ENCODE measurements around the gene PMVK. TPM values are rescaled to one million over a fixed set of nuclear protein-coding genes. Genes with fewer than 3 reads are reported as not detected.

The PMVK gene
- total and polyA plus RNA-seq, 2 of the 8 experiments (the other 6 are each of a cell fraction or from before 2014, with no cell fraction given), result 23.8 to 26.5 TPM

- Histone ChIP-seq H3K9me3 (ENCODE audit: insufficient read depth in 2 of 2, low read depth in 1 of 2, low read length in 1 of 2) (no peaks in the 10 kb centered on the region), H3K56ac (replicated peaks; ENCODE audit: insufficient read length, low read depth, low read length) (peak within 1 kb of the TSS; percentile 91), H2BK15ac (ENCODE audit: low read length) (peak within 1 kb of the TSS; percentile 99; the same call in 1 of the 2 replicates), H3K79me2 (ENCODE audit: control insufficient read depth in 1 of 2, insufficient read depth in 2 of 2, low read length in 2 of 2) (peaks cover 0 to 13% of the 10 kb centered on the region in 2 experiments; a peak in 3 of 4 replicates), H3K23me2 (ENCODE audit: low read depth, low read length) (peaks cover under 1% of the 10 kb centered on the region), H3K18ac (ENCODE audit: extremely low read depth, low read length) (peak within 1 kb of the TSS; percentile 97), H3K27ac (ENCODE audit: low read depth, low read length) (peak within 1 kb of the TSS; percentile 99), H4K5ac (ENCODE audit: insufficient read length, low read depth, low read length) (peak within 1 kb of the TSS; percentile 97), H3K27me3 (replicated peaks in 1 of 4; ENCODE audit: control insufficient read depth in 3 of 4, extremely low read depth in 1 of 4, insufficient read depth in 3 of 4, low read length in 3 of 4) (no peaks in the 10 kb centered on the region; a peak in 1 of 7 replicates), H3K36me3 (ENCODE audit: control insufficient read depth in 2 of 4, insufficient read depth in 4 of 4, low read length in 3 of 4) (peaks cover 16 to 37% (median 32%) of the 10 kb centered on the region in 4 experiments), H2BK12ac (ENCODE audit: low read depth, low read length) (peak within 1 kb of the TSS; percentile 98), H3K23ac (ENCODE audit: insufficient read length) (no peak within 1 kb of the TSS), H3K4ac (replicated peaks; ENCODE audit: insufficient read length, low read depth, low read length) (no peak within 1 kb of the TSS), H2BK5ac (ENCODE audit: low read depth, low read length) (peak within 1 kb of the TSS; percentile 98), H2AK5ac (ENCODE audit: low read depth, low read length) (no peak within 1 kb of the TSS), H4K20me1 (replicated peaks in 1 of 2; ENCODE audit: control insufficient read depth in 1 of 2, insufficient read depth in 2 of 2, low read length in 2 of 2) (peaks cover 1 to 8% of the 10 kb centered on the region in 2 experiments), H2BK20ac (ENCODE audit: low read length) (no peak within 1 kb of the TSS), H3K4me1 (replicated peaks in 1 of 4; ENCODE audit: control insufficient read depth in 3 of 4, insufficient read depth in 4 of 4, low read length in 3 of 4) (peaks cover 4 to 11% (median 6%) of the 10 kb centered on the region in 4 experiments), H2AFZ (ENCODE audit: low read length) (no peak within 1 kb of the TSS), H2BK120ac (replicated peaks; ENCODE audit: low read depth, low read length) (no peak within 1 kb of the TSS), H3K9ac (replicated peaks in 1 of 4; ENCODE audit: extremely low read depth in 1 of 4, low read depth in 3 of 4, low read length in 3 of 4) (peak within 1 kb of the TSS; percentile 52 to 96 (median 94)), H3K4me3 (ENCODE audit: extremely low read depth in 1 of 4, insufficient read depth in 2 of 4, low read depth in 3 of 4, low read length in 4 of 4) (peak within 1 kb of the TSS; percentile 50 to 84 (median 54)), H3K4me2 (ENCODE audit: insufficient read depth in 1 of 2, low read depth in 2 of 2, low read length in 2 of 2) (peak within 1 kb of the TSS; percentile 67 to 81), H3K79me1 (ENCODE audit: low read depth, low read length) (peaks cover 4% of the 10 kb centered on the region), H4K91ac (replicated peaks; ENCODE audit: insufficient read length, low read length) (peak within 1 kb of the TSS; percentile 99), H4K8ac (ENCODE audit: extremely low read depth, insufficient read depth, low read length) (peak within 1 kb of the TSS; percentile 98), H3K14ac (ENCODE audit: insufficient read length) (no peak within 1 kb of the TSS)
- FAIRE-seq, result no peak
- DNase-seq (ENCODE audit: low read depth in 1 of 2, low spot score in 2 of 2), result peak in 1 of 2 experiments; percentile 91
- POLR2A ChIA-PET (ENCODE audit: partially characterized antibody), result interaction anchor here (0.9 to 18.6 kb wide), 11 partner anchors 9 to 393 kb away, joined by 3 to 662 read pairs (median 4); partner anchors contain the start of genes CHRNB2, CKS1B, FLAD1 and LENEP
- CTCF ChIA-PET (ENCODE audit: partially characterized antibody), result interaction anchor here (0.6 to 8.2 kb wide), 11 partner anchors 9 to 774 kb away, joined by 3 to 113 read pairs (median 4); partner anchors contain the start of genes ADAM15, LENEP and SHC1
- 2% methylated on average over 36 of the region's 93 CpGs; no CpG with 5 or more reads in 1 of the 2 experiments for WGBS, 2 experiments (ENCODE audit: extremely low coverage in 1 of 2, insufficient coverage in 1 of 2, insufficient read length in 1 of 2, insufficient replicate concordance in 2 of 2, low coverage in 1 of 2, low lambda C conversion rate in 2 of 2, missing lambda C conversion rate in 1 of 2)
- TF ChIP-seq ATF3 (IDR thresholded peaks at IDR 0.05; ENCODE audit: insufficient read depth, low read depth, low read length) (no peak), BRCA1 (IDR thresholded peaks at IDR 0.05; ENCODE audit: low read depth, low read length) (no peak), CBX8 (IDR thresholded peaks at IDR 0.05; ENCODE audit: borderline replicate concordance, low read depth, low read length) (no peak), RXRA (IDR thresholded peaks at IDR 0.05; ENCODE audit: insufficient read depth, low read depth, low read length) (no peak)
- TF ChIP-seq, protein P1, sequence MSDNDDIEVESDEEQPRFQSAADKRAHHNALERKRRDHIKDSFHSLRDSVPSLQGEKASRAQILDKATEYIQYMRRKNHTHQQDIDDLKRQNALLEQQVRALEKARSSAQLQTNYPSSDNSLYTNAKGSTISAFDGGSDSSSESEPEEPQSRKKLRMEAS (IDR thresholded peaks at IDR 0.05), result peak; percentile 35; the same call in 1 of the 2 replicates
Measured at GRCh38 chr1:154961207-154962155, 25.0 kb upstream of the PMVK start, which contains the start of gene PYGO2. Gene PYGO2, minus strand, starts transcription at chr1:154961782. Its CDS starts 206 bp downstream, at chr1:154961576.

Measured in H1 (cell line).